Stimulated activated CD8-positive, alpha-beta memory T cell treated with anti-CD3 and anti-CD28 coated beads, Interleukin-4, amount 100 ng/mL, for 48 hours (primary cell): ENCODE data around the gene TTI1.

ENCODE experiments used
- DNase-seq: peaks from one replicate; pipeline ENCODE4 v3.0.0-alpha.2; 2020

The TTI1 gene

DNA sequence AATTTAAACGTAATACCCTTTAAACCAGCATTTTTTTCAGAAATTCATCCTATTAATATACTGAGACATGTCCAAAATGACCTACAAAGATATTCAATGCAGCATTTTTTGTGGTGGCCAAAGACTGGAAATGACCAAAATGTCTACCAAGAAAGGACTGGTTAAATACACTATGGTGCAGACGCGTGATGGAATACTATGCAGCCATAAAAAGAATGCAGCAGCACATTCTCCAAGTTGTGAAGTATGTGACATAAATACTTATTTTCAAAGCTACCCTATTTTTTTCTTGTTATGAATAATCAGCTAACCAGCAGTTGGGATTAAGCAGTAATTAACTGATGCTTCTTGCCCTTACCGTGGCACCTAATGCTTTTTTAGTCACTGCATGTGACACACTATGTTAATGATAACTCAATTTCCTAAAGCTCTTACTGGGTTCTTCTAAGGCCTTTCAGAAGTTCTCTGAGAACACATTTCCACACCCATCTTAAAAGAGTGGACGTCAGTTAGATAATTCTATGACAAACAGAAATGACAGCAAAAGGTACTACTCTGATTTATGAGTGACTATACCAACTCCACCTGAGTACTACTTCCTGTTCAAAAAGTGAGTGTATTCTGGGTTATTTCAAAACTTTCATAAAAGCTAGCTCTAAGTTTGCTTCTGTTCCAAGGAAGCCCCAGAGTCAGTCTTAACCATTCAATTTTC is 24.9 kb downstream of the TTI1 start:
- DNase-seq: no peak

DNA sequence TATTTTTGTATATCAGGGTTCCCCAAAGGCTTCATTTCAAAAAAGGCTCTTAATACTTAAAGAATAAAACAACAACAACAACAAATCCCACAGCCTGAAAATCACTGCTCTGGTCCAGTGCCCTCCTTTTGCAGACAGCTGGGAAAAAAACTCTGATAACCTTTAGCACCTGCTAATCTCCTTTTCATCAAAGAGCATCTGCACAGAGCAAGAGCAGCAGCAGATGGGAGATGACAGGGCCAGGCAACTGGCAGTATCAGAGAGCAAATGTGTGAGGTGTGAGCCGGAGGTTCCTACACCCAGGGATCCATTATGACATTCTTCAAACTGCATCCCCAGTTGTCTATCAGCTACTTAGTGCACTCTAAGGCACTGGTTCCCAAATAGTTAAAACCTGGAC is 25.7 kb downstream of the TTI1 start:
- no peak for DNase-seq

DNA sequence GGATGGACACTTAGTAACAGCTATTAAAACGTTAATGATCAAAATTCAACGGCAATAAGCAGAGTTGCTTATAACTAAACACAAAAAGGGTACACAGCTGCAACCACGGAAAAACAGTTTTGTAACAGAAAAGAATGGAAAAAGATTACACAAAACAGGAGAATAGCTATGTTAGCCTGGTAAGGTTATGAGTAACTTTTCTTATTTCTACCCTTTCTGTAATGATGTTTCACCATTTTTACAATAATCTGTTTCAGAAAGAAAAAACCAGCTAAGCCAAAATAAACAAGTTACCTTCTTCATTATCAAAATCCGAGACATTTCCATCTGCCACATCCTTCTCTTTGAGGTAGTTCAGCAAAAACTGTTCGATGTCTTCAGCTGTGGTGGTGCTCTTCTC is 27.4 kb downstream of the TTI1 start:
- DNase-seq: no peak

DNA sequence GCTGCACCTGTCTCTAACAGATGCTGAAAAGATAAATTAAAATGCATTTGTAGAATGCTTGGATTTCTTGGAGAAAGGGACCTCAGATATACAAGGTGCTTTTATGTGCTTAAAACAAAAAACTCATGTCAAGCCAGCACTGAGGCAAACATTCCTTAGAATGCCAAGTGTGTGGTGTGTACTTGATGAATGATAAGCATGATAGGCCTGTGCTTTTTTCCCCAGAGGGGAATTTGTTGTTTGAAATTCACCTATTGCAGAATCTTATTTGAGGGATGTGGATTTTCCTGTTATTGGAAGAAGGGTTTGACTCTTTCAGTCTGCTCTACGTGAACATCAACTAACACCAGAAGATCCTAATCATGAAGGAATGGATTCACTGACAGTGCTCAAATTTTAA is 28.8 kb downstream of the TTI1 start:
- no peak for DNase-seq

DNA sequence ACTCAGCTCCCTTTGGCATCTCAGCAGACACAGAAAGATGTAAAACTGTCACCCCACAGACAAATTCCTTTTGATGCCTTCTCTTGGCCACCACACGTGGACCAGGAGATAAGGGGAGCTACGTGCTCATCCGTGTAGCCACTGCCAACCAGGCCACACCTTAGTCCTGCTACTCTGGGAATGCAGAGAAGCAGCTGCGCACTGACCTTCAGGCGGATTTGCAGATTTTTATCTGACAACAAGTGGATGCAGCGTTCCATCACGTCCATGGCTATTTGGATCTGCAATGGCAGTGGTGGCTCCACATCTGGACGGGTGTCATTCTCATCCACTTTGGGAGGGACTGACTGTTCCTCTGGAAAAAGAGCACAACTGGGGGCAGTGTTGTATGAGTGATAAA is 30.8 kb downstream of the TTI1 start:
- no peak for DNase-seq

DNA sequence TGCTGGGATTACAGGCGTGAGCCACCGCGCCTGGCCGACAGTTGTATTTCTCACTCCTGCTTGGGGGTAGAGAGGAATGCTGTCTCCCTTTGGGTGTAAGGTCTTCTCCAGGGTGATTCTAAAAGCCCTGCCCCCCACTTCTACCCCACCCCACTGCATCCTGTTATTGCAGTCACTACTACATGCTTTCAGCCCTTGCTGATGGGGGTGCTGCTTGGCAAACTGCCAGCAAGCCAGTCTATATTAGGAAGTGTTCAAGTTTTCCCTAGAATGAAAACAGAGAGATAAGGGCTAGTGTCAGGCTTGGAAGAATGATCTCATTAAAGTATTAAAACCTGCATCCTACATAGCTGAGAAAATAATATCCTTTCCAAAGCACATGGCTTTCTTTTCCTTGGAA is 31.3 kb downstream of the TTI1 start:
- no peak for DNase-seq

DNA sequence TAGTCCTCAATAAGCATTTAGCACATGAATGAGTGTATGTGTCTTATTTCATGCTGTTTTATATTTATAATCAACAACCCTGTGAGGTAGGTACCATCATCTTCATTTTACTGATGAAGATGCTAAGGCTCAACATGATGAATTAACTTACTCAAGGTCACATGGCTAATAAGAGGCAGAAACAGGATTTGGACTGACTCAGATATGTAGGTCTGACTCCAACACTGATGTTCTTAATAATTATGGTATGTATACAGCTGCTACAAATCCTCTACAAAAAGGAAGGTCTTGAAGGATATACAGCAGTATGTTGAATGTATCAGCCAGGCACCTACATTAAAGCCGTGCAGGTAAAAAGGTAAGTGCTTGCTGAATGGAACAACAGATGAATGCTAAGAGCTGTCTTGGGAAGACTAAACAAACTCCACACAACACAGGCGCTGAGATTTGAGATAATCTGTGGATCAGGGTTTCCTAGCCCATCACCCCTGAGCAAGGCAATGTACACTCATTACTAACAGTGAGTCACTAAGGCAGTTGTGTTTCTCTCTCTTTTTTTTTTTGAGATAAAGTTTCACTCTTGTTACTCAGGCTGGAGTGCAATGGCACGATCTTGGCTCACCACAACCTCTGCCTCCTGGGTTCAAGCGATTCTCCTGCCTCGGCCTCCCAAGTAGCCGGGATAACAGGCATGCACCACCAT is 31.9 kb downstream of the TTI1 start:
- DNase-seq: peak; percentile 28

DNA sequence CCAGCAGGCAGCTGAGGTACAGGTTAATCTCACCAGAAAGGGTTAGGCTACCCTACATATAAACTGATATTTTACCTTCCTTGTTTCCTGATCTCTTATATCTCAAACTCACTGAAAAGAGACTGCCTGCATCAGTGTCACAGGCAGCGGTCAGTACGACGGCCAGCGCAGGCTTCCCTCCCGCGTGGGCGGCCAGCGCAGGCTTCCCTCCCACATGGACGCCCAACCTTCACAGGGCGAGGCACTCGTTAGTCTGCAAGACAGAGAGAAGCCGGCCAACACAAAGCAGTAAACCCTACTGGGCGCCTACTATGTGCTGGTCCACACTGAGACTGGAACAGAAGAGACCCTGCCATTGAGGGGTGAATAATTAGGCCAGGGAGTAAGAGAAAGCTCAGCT is 33.0 kb downstream of the TTI1 start:
- no peak for DNase-seq

DNA sequence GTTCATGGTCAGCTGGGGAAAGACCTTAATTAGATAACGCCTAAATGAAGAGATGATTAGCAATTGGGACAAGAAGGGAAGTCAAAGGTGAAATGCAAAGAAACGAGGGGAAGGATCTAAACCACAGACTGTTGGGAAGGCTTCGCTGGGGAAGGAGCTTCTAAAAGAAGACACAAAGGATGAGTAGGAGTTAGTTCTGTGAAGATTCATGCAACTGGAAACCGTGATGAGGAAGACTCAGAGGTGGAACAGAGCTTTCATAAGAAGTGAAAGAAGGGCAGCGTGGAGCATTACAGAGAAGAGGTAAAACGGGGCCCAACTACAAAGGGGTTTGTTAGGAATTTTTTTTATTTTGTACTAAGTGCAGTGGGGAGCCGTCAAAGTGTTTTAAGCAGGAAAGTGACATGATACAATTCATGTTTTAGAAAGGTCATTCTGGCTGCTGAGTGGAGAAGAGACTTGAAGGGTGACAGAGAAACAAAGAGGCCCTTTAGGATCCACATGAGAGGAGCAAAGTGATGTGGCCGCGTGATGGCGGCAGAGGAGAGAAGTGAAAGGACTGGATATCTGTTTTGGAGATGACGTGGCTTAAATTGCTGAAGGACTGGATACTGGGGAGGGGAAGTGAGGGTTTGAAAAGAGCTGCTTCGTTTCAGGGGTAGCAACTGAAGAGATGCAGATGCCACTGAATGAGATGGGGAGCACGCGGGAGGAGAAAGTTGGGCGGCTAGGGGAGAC is 33.6 kb downstream of the TTI1 start:
- no peak for DNase-seq

DNA sequence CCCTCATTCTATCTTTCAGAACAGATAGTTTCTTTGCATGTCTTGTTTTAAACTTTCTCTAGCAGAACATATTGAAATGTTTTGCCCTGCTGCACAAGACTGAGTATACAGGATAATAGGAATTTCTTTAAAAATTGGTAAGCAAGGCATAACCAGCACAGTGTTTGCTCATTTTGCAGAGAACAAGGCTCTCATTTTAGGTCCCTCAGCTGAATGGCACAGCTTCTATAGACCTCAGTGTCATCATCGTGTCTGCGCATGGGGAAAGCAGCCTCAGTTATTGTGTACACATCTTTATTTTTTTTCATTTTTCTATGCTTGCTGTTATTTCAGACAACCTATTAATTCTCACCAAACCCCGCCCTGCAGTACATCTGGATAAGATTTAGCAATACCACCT is 35.7 kb downstream of the TTI1 start:
- DNase-seq: no peak

DNA sequence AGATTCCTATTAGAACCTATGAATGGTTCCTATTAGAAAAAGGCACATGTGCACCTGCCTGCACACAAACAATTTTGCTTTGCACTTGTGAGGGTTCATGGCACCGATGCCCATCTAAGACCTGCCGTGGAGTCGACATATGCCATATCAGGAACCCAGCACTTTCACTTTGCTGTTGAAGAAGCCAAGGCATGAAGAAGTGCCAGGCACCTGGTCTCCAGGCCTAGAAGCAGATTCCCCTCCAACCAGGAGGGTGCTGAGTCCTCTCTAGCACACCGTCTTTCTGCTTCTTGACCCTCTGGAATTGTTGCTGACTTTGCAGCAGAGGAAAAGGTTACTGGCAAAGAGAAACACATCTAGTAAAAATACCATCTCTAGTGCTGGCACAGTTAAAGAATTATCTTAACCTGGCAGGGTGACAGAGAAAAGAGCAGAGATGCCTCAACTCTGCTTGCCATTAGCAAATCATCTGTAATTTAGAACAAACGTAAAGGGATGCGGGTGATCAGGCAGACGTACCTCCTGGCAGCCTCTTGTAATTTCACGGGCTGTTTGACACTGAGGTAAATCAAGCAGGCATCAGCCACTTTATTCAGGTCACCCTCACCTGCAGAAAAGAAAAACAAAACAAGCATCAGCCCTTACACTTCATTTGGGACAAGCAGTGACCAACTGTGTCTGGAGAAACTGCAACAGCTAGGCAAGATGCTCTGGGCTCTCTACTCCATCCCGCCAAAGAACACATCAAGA is 37.2 kb downstream of the TTI1 start:
- DNase-seq: no peak

DNA sequence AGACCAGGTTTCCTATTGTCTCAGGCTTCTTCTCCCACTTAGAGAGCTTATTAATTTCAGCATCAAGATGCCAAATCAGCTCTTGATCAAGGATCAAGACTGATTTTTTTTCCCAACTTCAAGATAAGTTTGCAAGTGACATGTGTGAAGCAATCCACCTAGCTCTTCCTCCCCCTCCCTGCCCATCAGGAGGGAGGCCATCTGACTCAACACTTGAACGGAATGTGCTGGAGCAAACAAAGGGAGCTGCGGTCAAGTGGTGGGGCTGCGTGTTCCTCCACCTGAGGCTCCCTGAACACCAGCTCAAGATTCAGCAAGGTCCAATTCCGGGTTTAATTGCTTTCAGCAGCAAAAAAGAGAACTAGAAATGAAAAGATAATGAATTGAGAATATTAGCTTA is 38.7 kb downstream of the TTI1 start:
- DNase-seq: no peak

DNA sequence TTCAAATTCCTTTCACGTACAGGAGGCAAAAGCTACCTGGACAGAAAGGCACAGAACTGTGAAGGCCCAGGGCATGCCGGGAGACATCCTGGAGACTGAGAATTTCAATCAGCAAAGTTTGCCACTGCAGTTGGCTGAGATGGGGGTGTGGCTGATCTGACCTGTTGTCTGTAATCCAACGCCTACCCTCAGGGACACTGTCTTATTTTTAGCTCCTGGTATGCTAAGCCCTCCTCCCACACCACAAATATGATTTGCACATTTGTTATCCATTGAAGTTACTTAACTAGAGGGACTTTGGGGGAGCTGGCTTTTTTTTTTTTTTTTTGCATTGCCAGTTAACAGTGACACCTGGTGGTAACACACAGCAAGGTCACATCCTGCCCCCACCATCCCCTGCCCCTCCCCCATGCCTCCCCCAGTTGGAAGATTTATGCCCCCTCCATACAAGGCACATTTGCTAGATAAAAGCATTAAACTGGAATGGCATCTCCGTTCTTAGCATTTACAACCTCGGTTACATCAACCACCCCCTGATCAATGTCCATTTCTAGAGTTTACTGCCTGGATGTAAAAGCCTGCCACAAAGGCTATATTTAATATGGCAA is 40.4 kb downstream of the TTI1 start:
- DNase-seq: peak; percentile 35

DNA sequence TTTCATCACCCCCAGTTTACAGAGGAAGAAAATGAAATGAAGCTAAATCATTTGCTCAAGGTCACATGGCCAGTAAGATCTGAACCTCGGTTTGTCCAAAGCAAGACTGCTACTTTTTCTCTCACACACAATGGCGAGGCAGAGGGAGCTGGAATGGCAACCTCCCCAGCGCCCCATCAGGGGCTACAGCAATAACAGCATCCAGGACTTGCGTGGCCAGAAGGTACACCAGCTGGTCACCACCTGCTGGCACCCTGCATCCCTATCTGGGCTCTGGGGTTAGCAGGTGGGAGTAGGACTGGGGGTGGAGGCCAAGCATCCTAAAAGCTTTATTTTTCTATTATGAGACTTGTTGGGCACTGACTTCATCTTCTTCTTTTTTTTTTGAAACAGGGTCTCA is 41.3 kb downstream of the TTI1 start:
- DNase-seq: no peak

DNA sequence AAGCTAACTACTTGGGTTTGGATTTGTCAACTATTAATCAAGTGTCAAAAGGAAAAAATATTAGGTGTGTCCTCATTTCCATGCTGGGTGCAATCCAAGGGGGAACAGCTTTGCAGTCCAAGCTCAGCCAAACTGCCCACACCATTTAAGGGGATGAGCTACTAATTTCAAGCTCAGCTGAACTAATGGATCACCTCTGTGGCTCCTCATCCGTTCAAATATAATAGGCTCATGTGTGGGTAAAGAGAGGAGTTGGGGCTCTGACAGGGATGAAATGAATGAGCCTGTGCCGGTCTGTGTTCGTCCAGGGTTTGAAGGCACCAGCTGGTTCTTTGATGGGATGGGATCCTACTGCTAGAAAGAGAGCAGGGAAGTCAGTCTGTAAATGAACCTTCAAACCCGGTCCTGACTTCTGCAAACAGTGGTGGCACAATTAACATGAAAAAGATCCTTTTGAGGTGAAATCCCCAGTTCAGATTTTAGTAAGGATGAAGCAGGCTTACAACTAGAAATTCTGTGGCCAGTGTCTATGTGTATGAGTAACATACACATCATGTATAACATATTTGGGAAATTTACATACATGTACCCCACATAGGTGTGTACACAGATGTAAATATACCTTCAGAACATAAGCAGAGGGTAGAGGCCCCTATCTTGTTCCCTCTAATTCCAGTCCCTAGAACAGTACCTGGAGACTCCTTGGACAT is 41.9 kb downstream of the TTI1 start:
- DNase-seq: no peak

DNA sequence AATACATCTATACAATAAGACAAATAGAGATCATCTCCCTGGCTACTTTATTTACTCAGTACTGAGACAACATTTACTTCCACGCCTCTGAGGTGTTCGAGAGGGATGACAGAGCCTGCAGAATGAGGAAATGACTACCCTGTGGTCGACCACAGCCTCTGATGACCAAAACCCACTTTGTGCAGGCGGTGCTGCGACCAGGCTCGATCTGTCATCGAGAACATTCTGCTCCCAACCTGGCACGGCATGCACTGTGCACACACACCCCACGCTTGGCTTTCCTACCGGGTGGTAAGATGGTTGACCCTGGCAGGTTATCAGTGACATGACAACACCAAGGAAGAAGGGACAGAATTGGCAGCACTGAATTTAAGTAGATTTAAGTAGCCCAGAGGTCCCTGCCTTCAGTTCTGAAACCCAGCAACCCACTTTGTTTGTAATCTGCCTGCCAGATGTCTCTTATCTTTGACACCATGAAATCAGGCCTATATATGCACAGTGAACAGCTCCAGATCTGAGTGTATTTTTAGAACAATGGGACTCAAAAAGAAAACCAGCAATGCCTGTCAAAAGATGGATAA is 42.6 kb downstream of the TTI1 start:
- peak; percentile 84 for DNase-seq

DNA sequence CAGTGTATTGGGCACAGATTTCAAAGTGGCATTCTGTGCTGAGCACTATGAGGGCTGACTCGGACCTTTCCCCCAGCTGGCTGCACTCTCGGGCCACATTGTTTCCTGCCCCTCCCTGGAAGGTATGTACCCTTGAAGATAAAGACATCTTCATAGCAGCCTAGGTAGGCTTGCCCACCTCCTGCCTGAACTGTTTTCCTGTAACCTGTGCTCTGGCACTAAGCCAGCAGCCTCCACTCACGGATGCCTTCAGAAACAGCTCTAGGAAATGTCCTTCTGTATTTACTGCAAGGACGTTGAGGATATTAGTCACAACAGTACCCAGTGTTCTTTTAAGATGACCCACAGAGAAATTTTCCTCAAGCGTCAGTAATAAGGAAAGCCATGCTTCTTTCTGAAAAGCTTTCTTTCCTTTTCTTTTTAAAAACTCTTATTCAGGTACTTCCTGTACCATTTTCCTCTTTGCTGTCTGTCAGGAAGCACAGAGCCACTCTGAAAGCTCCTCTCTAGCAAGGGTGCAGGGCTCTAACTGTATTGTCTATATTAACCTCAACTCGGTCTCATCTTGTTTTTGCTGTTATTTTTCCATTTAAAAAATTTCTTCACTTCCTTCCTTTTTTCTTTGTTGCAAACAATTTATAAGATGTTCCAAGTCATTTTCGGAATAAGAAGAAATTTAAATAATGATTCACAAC is 43.5 kb downstream of the TTI1 start:
- DNase-seq: no peak

DNA sequence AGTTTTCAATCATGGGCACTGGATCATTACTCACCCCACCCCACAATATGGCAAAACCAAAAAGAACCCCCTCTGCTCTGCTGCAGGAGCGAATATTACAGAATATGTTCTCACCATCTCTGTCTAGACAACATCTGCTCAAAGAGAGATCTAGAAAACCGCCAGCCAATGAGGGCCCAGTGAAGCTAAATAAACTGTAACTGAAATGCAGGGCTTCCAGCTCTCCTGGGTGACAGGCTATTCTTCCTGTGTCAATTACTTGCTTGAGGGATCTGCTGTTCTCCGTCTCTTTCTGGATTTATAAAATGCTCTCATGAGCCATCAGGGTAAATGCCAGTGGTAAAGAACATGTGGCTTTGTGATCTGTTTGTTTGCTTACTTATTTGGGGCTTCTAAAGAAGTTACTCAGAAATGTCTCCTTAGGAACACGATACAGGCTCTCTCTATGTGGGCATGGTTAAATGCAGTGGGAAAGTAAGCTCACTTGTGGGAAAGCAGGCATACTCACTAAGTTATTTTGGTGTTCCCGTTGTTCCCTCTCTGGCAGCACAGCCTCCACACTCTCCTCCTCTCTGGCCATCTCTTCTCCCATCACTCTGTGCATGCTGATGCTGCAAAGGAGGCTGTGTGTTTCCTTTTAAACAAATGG is 44.8 kb downstream of the TTI1 start:
- no peak for DNase-seq

DNA sequence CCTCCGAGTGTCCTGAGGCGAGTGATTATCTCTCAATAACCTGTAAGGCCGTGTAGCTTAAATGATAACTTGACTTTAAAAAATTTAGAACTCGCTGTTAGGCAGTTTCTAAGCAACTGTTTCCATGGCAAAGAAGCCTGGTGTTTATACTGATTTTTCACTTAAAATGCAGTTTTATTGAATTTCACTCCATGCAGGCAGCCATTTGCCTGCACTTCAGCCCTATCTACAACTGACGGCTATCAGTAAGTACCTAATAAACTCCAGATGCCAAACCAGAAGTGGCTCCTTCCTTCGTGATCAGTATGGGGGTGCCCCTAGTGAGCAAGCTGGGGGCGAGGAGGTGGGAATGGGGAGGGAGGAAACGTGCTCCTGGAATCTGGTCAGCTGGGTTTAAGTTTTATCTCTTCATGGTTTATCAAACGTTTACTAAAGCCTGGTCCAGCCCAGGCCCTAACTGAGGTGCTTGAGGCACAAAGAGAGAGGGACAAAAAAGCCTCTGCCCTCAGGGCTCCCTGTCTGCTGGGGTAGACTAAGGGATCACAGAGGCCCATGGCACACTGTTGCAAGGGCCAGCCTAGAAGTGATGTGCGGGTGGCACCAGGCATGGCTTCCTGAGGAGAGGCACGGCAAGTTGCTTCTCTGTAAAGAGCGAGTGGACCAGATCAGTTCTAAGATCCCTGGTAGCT is 45.5 kb downstream of the TTI1 start:
- no peak for DNase-seq
